GM19035 (cell line): ENCODE measurements around the gene JADE1.

Source experiments
- ATAC-seq: cut with Tn5 transposase; IDR thresholded peaks from one replicate; pipeline ENCODE4 v1.9.1; 2021; ENCODE audit not compliant: unreplicated experiment

Gene JADE1

DNA sequence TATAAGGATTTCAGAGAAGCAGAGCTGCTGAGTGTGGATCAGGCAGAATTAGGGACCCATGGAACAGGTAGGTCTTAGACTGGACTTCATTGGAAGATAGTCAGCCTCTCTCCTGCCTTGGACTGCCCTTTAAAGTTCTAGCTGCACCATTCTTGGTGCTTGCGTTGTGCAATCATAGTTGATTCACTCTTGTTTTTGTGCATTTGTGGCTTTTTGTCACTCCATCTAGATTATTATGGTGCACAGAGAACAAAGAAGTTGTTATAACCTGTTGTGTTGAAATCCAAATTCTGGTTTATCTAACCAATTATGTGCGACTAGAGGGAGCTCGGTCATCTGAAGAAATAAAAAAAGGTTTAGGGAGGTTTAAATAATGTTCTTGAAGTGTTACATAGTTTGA is 59.3 kb downstream of the JADE1 start:
- ATAC-seq = no peak

DNA sequence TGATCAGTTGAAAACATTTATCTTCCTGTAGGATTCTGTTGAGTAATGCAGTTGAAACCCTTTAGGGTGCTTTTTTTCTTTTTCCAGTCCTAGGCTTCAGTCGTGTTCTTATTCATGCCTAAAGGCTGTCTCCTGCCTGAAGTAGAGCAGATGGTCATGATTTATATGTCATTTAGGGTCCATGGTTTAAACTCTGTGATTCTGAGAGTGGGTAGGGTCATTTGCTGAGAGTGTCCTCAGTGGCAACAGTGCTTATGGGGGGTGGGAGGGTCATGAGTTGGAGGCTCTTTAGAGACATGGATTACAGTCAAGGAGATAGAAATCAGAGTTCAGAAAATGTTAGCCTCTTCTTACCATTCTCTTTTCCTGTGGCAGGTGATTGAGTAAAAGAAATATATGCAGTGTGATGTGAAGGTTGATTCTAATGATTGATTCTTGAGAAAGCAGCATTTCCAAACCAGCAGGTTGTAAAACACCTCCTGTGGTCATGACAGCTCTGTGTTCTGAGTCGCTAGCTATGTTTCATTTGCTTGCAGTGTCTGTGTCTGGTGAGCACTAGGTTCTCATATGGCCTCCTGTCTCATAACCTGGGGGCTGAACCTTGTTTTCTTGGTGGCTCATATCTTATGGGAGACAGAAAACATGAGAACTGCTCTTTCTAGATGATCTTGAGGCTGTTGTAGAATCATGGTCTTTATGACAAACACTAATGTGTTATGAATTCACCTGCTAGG is 60.4 kb downstream of the JADE1 start:
- no peak for ATAC-seq

DNA sequence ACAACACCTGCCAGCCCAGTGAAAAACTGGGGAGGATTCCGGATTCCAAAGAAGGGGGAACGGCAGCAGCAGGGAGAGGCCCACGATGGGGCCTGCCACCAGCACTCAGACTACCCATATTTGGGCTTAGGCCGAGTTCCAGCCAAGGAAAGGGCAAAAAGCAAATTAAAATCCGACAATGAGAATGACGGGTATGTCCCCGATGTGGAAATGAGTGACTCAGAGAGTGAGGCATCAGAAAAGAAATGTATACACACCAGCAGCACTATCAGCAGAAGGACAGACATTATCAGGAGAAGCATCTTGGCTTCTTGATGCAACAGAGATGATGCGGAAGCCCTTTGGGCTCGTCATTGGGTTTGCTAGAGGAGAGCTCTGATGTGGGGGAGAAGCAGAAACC is 62.4 kb downstream of the JADE1 start:
- ATAC-seq = no peak

DNA sequence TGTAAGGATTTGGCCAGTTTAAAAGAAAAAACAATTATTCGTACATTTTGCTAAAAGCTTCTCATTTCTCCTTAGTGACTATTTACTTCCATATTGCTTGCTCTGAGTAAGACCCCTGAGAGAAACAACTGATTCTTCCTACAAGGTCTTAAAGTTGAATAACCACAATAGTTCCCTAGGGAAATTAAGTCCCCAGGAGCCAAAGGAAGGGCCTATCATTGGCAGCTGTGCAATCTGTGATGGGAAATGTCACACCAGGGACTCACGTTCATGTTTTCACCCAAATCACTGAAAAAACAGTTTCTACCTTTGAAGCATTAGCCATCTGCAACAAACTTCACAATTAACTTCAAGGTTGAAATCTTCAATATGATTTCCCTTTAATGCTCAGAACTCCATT is 66.7 kb downstream of the JADE1 start:
- ATAC-seq = no peak

DNA sequence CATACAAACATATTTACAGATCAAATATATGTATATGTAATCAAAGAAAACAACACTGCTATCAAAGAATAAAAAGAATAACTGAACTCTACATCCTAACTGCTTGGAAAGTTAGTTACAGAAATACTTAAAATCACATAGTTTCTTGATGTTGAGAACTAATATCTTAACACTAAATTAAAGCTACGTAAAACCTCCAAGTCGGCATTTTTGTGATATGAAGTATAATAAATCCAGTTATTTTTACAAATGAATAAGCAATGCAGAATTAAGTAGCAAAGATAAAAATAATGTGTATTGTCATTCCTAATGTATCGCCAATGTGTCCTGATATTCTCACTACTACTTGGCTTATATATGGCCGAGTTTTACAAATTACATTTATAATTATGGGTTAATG is 68.4 kb downstream of the JADE1 start:
- ATAC-seq = no peak

DNA sequence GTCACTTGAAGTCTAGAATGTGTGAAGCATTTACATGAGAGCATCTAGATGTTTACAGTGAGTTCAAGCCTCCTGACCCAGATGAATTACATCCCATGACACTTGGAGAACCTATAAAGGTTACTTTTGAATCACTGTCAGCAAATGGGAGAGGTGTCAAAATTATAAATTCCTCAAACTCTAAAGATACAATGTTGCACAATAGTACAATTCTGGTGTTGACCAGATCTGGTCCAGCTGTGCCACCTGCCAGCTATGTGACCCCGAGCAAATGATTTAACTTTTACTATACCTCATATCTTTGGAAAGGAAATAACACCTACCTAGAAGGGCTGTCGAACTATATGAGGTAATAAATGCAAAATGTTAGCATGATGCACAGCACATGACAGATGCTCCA is 69.8 kb downstream of the JADE1 start:
- ATAC-seq = no peak

DNA sequence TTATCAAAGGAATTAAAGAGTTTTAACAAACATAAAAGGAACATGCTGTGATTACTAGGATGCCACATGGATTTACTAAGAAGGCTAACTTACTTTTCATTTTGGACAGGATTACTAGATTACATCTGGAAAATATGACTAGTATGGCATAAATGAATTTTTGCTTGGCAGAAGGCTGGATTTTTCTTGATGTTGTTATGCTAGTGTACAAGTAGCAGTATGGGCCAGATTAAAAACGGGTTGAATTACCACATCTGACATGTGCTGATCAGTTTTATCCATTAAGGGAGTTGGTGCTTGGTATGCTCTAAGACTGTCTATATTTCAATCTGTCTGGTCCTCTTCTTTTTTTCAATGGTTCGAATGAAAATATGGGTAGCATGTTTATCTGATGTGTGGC is 70.5 kb downstream of the JADE1 start:
- no peak for ATAC-seq

DNA sequence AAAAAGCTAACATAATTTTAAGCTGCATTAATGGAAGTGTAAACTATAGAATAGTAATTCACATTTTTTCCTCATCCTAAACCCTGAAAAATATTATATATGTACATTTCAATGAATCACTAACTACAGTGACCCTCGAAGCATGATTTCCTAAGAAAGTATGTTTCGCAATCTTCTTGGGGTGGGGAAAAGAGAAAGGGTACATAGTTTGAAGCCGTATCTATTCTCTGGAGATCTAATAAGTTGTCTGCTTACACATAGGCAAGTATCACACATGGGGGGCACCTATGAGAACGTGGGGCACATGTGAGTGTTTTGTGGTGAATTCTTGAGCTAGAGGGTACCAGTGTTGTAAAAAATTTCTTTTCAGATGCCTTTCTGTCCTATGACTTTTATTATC is 71.2 kb downstream of the JADE1 start:
- no peak for ATAC-seq

DNA sequence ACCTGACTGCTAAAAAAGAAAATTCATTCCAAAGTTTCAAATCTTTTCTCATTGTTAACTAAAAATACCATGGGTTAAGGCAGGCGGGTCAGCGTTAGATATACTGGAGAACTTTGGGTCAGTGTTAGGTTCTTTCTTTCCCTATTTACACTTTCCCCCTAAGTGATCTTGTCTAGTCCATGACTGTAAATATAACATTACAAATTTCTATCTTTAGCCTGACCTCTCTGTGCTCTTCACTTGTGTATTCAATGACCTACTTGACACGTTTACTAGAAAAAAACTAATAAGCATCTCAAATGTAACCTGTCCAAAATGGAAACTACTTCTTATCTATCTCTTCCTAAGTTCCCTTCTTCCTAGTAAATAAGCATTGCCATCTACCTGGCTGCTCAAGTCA is 95.3 kb downstream of the JADE1 start:
- no peak for ATAC-seq

DNA sequence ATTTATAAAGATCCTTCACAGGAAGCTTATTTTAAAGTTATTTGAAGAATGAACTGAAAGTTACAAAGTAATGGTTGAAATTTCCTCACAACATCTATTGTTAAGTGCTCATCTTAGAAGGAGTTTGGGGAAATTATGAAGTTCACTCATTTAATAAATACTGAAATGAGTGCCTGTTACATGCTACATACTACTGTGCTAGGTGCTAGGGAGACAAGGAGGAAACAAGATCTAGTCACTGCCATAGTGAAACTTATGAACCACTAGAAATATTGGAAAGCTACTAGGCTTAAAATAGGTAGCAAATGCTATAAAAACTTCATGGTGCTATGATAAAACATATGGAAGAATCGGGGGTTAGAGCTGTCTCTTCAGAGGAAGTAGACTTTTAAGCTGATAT is 97.1 kb downstream of the JADE1 start:
- no peak for ATAC-seq

DNA sequence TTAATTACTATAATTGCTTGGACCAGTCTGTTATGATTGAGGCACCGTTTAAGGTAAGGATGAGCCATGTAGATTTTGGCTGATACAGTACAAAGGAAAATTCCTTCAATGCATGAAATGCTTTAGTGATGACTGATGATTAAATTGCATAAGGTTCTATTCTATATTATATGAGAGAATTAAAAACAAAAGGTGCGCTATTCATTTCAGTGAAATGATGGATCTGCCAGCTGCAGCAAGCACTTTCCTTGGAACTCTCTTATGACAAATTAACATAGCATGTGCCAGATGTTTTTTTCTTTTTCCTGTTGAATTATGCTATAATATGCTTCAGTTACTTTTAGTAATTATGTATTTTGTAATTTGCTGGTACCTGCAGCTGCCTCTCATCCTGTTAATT is 98.5 kb downstream of the JADE1 start:
- ATAC-seq = no peak

DNA sequence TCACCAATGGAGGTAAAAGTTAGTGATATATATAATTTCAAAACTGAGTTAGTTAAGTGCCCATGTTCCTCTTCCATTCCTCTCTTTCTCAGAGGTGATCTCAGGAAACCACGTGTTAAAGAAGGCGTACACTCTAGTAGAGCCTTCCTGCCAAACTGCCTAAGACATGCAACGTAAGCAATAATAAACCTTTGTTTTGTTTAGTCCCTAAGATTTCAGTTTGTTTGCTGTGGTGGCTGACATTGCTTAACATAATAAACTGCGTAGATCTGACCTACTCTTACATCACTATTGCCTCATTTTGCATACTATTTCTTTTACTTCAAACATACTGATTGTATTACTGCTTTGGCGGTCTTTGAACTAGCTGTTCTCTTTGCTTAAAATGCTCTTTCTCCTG is 99.2 kb downstream of the JADE1 start:
- ATAC-seq = no peak

DNA sequence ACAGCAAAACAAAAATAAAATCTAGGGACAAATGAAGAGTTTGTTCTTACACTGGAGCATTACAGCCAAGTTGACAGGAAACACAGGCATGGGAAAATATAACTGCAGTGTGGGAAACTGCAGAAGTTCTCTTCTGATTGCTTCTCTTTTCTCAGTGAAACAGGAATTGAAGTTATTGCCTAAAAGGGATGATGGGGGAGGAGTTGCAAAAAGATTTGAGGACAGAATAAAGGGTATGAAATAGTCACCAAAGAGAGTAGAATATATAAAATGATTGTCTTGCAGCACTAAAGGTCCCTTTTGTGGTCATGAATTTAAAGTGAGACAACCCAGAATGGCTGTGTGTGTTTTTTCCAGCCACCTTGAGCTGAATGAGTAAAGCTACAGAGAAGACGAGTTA is 103.7 kb downstream of the JADE1 start:
- ATAC-seq = no peak

DNA sequence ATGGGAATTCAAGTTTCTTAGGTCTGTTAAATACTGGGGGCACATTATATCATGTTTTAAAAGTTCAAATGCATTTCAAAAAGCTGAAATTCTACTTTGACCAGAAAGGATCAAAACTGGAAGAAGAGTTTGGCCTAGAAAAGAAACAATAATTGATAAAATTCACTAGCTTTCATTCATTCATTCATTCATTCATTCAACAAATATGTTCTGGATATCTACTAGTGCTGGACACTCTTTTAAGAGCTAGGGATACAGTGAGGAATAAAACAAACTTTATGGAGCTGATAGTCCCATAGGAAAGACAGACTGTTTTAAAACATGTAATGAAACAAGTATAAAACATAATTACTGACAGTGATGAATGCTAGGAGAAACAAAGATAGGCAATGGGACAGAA is 106.0 kb downstream of the JADE1 start:
- no peak for ATAC-seq

DNA sequence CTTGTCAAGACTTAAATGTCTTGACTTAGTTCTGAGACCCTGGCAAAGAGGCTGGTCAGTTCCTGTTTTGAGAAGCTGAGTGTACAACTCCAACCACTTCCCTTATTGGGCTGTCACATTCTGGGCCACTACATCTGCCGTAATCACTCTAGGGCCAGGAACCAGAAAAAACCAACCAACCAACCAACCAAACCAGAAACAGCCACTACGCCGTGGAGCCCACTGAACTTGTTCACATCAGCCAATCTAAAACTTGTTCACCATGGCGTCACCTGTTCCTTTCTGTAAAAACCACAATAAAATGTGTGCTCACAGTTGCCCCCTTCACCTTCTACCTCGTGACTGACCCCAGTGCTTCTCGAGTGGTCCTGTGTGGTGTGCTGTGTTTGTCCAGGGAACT is 107.3 kb downstream of the JADE1 start:
- peak; percentile 65 for ATAC-seq

DNA sequence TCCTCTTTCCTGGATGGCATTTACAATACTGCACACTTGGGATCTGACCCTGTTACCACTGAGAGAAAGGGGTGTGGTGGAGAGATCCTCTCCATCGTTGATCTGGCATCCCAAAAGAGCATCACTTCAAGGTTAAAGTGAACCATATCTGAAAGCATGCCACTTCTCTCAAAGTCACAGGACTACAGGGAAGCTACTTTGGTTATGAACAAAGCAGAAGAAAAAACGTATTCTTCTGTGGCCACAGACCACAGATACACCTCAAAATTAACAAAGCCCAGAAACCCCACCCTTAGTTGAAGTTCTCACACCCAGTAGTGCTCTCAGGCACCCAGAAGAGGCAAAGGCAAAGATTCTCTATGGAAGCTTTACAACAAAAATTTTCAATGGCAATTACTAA is 108.3 kb downstream of the JADE1 start:
- ATAC-seq = peak; percentile 81

DNA sequence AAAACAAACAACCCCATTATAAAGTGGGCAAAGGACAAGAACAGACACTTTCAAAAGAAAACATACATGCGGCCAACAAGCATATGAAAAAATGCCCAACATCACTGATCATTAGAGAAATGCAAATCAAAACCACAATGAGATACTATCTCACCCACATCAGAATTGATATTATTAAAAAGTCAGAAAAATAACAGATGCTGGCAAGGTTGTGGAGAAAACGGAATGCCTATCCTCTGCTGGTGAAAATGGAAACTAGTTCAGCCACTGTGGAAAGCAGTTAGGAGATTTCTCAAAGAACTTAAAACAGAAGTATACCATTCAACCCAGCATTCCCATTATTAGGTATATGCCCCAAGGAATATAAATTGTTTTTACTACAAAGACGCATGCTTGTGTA is 112.5 kb downstream of the JADE1 start:
- ATAC-seq = no peak
